GM21529 (cell line): ENCODE results near the gene DNM3.
A peak's percentile ranks its signal among the peaks of the same experiment; 100 is the strongest.

Experiments used
- ATAC-seq: cut with Tn5 transposase; IDR thresholded peaks from one replicate; pipeline ENCODE4 v1.9.1; 2021; ENCODE audit not compliant: unreplicated experiment

DNM3 gene

DNA sequence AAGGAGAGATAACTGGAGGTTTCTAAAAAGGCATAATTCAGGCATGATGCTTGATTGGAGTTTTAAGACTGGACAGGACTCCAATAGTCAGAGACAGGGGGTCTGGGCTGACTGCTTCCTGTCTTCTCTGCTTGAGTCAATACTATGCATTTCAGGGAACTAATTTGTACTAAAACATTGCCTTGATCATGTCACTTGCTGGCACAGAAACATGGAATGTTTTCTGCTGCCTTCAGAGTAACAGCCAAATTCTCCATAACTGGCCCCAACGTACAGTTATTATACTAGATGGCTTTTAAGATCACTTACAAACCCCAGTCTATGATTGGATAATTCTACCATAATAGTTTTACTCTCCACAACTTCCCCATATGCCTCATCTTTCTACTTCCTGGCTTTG is 247.0 kb downstream of the DNM3 start:
- no peak for ATAC-seq

GRCh38 chr1:172089768-172090510 is 248.6 kb downstream of the DNM3 start:
- ATAC-seq: peak; percentile 52

DNA sequence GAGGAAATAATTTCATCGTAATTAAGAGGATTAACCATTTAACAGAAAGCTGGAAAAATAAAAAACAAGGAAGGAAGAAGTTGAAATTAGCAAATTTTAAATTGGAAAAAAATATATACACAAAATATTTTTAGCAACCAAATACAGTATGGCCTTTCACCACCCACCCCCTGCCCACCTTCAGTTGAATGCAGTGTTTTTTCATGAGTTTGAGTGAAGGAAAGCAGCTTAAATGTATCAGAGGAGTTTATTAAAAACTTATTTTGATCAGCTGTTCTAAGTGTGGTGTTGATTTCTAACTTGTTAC is 249.2 kb downstream of the DNM3 start:
- no peak for ATAC-seq

GRCh38 chr1:172095846-172096245 is 254.5 kb downstream of the DNM3 start:
- no peak for ATAC-seq

- ATAC-seq: no peak
Measured at GRCh38 chr1:172105230-172105629, 263.9 kb downstream of the DNM3 start.

DNA sequence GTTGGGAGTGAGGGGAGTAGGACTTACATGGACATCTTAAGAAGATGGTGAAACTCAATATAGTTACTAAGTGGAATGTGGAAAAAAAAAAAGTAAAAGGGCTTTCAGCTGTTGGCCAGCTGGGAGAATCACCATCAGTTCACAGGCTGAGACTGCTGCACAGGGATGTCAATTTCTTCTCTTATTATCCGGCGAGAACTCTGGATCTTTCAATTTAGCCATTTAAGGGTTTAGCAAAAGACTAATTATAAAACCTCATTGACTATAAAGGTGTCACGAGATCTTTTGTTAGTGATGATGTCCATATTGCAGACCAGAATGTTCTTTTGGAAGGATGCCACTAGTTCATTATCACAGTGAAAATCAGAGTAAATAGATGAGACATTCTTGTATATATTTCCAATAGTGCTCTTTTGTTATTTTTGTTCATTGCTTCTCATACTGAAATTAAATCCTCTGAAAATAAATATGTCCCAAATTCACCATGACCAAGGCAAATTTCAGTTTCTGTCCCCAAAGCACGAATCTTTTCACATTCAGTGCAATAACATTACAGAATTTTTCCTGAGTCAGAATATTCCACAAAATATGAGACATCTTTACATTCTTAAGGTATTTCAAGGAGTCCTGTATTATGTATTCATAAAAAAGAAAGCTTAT is 266.1 kb downstream of the DNM3 start:
- ATAC-seq: no peak

DNA sequence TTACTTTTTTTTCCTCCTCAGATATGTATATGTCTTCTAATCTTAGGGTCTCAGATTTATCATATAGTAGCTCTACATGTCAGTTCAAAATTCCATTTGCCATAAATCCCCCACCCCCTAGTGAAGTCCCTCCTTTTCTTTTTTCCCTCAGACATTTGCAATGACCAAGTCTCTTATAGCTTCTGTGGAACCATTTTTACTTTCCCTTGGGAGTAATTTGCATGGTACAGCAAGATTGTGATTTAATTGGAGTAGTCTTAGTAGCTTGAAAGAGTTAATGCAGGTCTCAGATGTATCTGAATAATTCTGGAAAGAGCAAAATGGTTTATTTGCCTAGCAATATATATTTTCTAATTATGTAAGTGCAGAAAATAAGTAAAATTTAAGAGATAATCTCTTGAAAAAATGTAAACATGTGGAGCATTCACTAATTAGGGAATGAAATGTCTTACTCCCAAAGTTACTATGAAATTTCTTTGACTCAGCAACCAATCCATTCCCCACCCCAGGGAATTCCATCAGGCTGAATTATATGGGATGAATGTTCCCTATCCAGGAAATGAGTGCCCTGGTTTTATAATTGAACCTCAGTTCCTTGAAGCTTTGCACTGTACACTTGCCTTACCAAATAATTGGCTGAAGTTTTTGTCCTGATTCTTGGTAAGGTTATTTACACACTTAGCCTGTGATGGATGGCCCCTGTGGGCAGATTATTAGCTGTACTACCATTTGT is 267.0 kb downstream of the DNM3 start:
- ATAC-seq: no peak

GRCh38 chr1:172109359-172109758 is 268.1 kb downstream of the DNM3 start:
- ATAC-seq: no peak

- ATAC-seq: no peak
Measured at GRCh38 chr1:172112576-172112975, 271.3 kb downstream of the DNM3 start.

DNA sequence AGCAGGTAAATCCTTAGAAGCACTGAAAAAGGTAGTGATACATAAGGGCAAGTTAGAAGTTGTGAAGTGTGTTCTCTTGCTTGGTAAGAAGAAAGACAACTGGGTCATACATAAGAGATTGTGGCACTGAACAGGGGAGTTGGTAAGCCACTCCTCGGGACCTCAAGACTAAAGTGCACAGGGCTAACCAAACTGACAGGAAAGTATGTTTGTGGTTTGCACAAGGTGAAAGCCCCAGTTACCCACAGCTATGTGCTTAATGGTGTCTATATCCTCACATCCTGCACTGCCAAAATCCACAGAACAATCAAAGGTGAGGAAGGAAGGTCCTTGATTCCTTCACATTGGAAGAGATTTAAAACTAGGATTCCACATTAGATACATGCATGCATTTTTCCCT is 276.5 kb downstream of the DNM3 start:
- peak; percentile 56 for ATAC-seq

GRCh38 chr1:172118618-172119017 is 277.3 kb downstream of the DNM3 start:
- no peak for ATAC-seq

- no peak for ATAC-seq
Measured at GRCh38 chr1:172119184-172119583, 277.9 kb downstream of the DNM3 start.

DNA sequence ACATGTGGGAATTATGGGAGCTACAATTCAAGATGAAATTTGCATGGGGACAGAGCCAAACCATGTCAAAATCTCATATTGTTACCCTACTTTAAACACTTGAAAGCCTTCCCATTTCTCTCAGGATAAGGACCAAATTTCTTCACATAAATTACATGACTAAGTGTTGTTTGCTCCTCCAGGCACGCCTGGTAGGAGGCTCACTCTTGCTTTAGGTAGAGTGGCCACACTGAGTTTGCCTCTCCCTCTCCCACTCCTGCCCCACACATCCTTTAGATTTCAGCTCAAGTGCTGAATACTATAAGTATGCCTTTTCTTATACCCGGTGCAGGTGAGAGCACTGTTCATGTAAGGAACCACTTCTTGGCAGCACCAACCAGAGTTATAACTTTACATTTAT is 279.1 kb downstream of the DNM3 start:
- no peak for ATAC-seq

GRCh38 chr1:172121081-172121717 is 279.9 kb downstream of the DNM3 start:
- ATAC-seq: no peak

DNA sequence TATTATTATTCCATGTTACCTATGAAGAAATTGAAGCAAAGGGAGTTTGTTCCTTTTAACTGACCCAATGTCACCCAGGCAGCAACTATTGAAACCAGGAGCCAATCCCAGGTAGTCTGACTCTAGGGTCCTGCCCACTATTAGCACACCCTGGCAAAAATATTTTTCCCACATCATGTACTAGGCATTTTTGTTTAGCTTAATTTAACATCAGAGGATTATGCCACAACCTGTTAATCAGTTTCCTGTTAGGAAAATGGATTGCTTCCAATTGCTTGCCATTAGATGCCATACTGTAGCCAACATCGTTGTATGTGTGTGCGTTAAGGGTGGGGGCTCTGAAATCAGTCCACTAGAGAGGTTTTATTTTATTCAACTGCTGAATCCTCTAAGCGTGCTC is 281.1 kb downstream of the DNM3 start:
- ATAC-seq: no peak

- no peak for ATAC-seq
Measured at GRCh38 chr1:172125250-172125649, 284.0 kb downstream of the DNM3 start.

- no peak for ATAC-seq
Measured at GRCh38 chr1:172125812-172126430, 284.6 kb downstream of the DNM3 start.

DNA sequence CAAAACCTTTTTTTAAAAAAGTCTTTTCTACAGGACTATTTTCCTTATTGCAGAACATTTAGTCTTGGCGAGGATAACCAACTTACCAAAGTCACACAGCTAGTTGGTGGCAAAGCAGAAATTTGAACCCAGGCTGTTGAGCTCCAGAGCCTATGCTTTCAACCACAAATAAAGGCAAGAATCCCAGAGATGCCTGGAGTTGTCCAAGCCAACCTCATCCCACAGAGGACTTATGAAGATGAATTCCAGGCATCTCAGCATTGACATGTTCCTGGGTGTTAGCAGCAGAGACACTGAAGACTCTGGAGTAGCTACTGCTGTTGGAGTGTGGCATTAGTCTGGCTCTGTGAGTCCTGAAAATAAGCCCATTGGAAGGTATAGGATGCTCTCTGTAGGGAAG is 291.5 kb downstream of the DNM3 start:
- no peak for ATAC-seq

GRCh38 chr1:172134087-172134731 is 292.9 kb downstream of the DNM3 start:
- no peak for ATAC-seq

- peak; percentile 51 for ATAC-seq
Measured at GRCh38 chr1:172135076-172135672, 293.9 kb downstream of the DNM3 start.
